ENCODE results near the gene FBXL2.

DNA sequence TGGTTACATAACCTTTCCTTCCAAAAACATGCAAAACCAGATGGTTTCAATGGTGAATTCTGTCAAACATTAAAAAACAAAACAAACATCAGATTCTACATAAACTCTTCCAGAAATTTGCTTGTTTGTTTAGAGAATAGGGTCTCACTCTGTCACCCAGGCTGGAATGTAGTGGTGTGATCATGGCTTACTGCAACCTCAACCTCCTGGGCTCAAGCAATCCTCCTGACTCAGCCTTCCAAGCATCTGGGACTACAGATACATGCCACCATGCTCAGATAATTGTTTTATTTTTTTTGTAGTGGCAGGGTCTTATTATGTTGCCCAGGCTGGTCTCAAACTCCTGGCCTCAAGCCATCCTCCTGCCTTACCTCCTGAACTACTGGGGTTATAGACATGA, 36.1 kb downstream of the FBXL2 start:
- TF ChIP-seq, protein P1, sequence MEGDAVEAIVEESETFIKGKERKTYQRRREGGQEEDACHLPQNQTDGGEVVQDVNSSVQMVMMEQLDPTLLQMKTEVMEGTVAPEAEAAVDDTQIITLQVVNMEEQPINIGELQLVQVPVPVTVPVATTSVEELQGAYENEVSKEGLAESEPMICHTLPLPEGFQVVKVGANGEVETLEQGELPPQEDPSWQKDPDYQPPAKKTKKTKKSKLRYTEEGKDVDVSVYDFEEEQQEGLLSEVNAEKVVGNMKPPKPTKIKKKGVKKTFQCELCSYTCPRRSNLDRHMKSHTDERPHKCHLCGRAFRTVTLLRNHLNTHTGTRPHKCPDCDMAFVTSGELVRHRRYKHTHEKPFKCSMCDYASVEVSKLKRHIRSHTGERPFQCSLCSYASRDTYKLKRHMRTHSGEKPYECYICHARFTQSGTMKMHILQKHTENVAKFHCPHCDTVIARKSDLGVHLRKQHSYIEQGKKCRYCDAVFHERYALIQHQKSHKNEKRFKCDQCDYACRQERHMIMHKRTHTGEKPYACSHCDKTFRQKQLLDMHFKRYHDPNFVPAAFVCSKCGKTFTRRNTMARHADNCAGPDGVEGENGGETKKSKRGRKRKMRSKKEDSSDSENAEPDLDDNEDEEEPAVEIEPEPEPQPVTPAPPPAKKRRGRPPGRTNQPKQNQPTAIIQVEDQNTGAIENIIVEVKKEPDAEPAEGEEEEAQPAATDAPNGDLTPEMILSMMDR (conservative IDR thresholded peaks at IDR 0.05): no peak
- TF ChIP-seq EZH2 (IDR thresholded peaks at IDR 0.05; ENCODE audit: low read depth): no peak

All from PC-9 (cell line).